Naive thymus-derived CD8-positive, alpha-beta T cell (primary cell): ENCODE measurements around the gene NTM. TPM values are rescaled to one million over a fixed set of nuclear protein-coding genes. Genes with fewer than 3 reads are reported as not detected.

Experiments
- ATAC-seq, 2 donors: fragments of 150-1000 bp; cut with Tn5 transposase in 1 of 2; sonication (Bioruptor Pico), chemical (Tn5 transposase) in 1 of 2; 1 replicate in 1 of 2; 2 replicates in 1 of 2; pipeline ENCODE4 v1.10.0; 2021; ENCODE audit warnings: mild to moderate bottlenecking in 2 of 2, moderate library complexity in 2 of 2
- POLR2A ChIA-PET: fragments of 350-600 bp; sonication (Branson Sonifier 250); formaldehyde crosslinking; loops from one replicate; lab custom pipeline; 2021; ENCODE audit warnings: antibody characterized with exemption; lab: Charles Lee
- DNase-seq, 10 donors: peaks; one replicate each; pipeline versions ENCODE4 v3.0.0 to v3.0.0-alpha.2; 2020 to 2022
- H3K27ac Mint-ChIP-seq, 10 donors: one replicate each; pipeline ENCODE4 v1.8.0; 2020 to 2022; ENCODE audit warnings: mild to moderate bottlenecking in 10 of 10, mixed read lengths in 10 of 10, moderate library complexity in 4 of 10, inconsistent platforms in 1 of 10
- H3K27me3 Mint-ChIP-seq, 5 donors: one replicate each; pipeline ENCODE4 v1.8.0; 2021 to 2022; ENCODE audit warnings: mixed read lengths in 5 of 5
- H3K36me3 Mint-ChIP-seq, 3 donors: one replicate each; pipeline ENCODE4 v1.8.0; 2020 to 2022; ENCODE audit warnings: mixed read lengths in 3 of 3, mild to moderate bottlenecking in 2 of 3, inconsistent platforms in 1 of 3
- H3K4me1 Mint-ChIP-seq, 4 donors: one replicate each; pipeline ENCODE4 v1.8.0; 2021 to 2022; ENCODE audit warnings: mixed read lengths in 4 of 4
- H3K4me3 Mint-ChIP-seq, 10 donors: one replicate each; pipeline ENCODE4 v1.8.0; 2020 to 2022; ENCODE audit warnings: mild to moderate bottlenecking in 10 of 10, mixed read lengths in 10 of 10, moderate library complexity in 6 of 10, inconsistent platforms in 1 of 10
- H3K9me3 Mint-ChIP-seq, 9 donors: one replicate each; pipeline ENCODE4 v1.8.0; 2020 to 2022; ENCODE audit warnings: mixed read lengths in 9 of 9, mild to moderate bottlenecking in 3 of 9, inconsistent platforms in 1 of 9, moderate library complexity in 1 of 9
- polyA plus RNA-seq, 3 donors: library from polyadenylated mRNA; unstranded; fragments of 300-500 nt; fragmentation: Illumina TruSeq; gene quantifications; one replicate each; pipeline ENCODE4 v1.2.3, GENCODE V29; 2021
- total RNA-seq, 8 experiments: library from RNA in 2 of 8; stranded (reverse) in 2 of 8; gene quantifications; one replicate each; pipeline ENCODE4 v1.2.3 and lab custom pipeline; 2021 to 2026

The NTM gene
- total and polyA plus RNA-seq, 5 experiments from 2014 or later = not detected

- Mint-ChIP-seq H3K27me3 (peaks cover 0 to 6% (median 1%) of the 10 kb centered on the region in 5 donors), H3K36me3 (no peaks in the 10 kb centered on the region), H3K4me1 (no peaks in the 10 kb centered on the region), H3K9me3 (no peaks in the 10 kb centered on the region), H3K4me3 (no peak overlapping the region), H3K27ac (no peak overlapping the region)
- no peak for ATAC-seq
- DNase-seq = no peak
- POLR2A ChIA-PET = no interaction called here
Measured at GRCh38 chr11:131827430-131827829, 457.0 kb downstream of the NTM start.

GRCh38 chr11:131829725-131830124 lies 459.3 kb downstream of the NTM start:
- H3K27me3 Mint-ChIP-seq = peaks cover 0 to 3% (median 0%) of the 10 kb centered on the region in 5 donors
- H3K36me3 Mint-ChIP-seq = no peaks in the 10 kb centered on the region
- no peak overlapping the region for H3K4me3 Mint-ChIP-seq
- POLR2A ChIA-PET = no interaction called here
- H3K9me3 Mint-ChIP-seq = peaks cover 0 to 5% (median 0%) of the 10 kb centered on the region in 9 donors
- DNase-seq (no peak), ATAC-seq (no peak)
- no peaks in the 10 kb centered on the region for H3K4me1 Mint-ChIP-seq
- no peak overlapping the region for H3K27ac Mint-ChIP-seq

GRCh38 chr11:131832079-131832478 lies 461.7 kb downstream of the NTM start:
- Mint-ChIP-seq H3K4me3 (no peak overlapping the region), H3K27ac (no peak overlapping the region), H3K27me3 (peaks cover 0 to 4% (median 3%) of the 10 kb centered on the region in 5 donors), H3K4me1 (no peaks in the 10 kb centered on the region), H3K36me3 (no peaks in the 10 kb centered on the region), H3K9me3 (peaks cover 0 to 5% (median 0%) of the 10 kb centered on the region in 9 donors)
- ATAC-seq = no peak
- no peak for DNase-seq
- POLR2A ChIA-PET = no interaction called here

GRCh38 chr11:131833366-131833765 lies 463.0 kb downstream of the NTM start:
- no peaks in the 10 kb centered on the region for H3K4me1 Mint-ChIP-seq
- POLR2A ChIA-PET = no interaction called here

GRCh38 chr11:131837562-131837961 lies 467.1 kb downstream of the NTM start:
- peaks cover 0 to 19% (median 5%) of the 10 kb centered on the region in 9 donors for H3K9me3 Mint-ChIP-seq
- H3K36me3 Mint-ChIP-seq = peaks cover 0 to 5% (median 0%) of the 10 kb centered on the region in 3 donors
- no peak overlapping the region for H3K4me3 Mint-ChIP-seq
- H3K27ac Mint-ChIP-seq = no peak overlapping the region
- no peak for DNase-seq
- ATAC-seq = no peak
- POLR2A ChIA-PET = no interaction called here
- H3K27me3 Mint-ChIP-seq = peaks cover 2 to 19% (median 9%) of the 10 kb centered on the region in 5 donors
- peaks cover 0 to 3% (median under 1%) of the 10 kb centered on the region in 4 donors for H3K4me1 Mint-ChIP-seq

More at GRCh38 chr11:131833366-131833765, 463.0 kb downstream of the NTM start:
- ATAC-seq = no peak
- DNase-seq = no peak
- Mint-ChIP-seq H3K27me3 (peaks cover 0 to 5% (median 3%) of the 10 kb centered on the region in 5 donors), H3K9me3 (peaks cover 0 to 5% (median 0%) of the 10 kb centered on the region in 9 donors), H3K36me3 (peaks cover 0 to 2% (median 0%) of the 10 kb centered on the region in 3 donors), H3K27ac (no peak overlapping the region), H3K4me3 (no peak overlapping the region)

GRCh38 chr11:131838016-131838415 lies 467.6 kb downstream of the NTM start:
- peaks cover 0 to 3% (median under 1%) of the 10 kb centered on the region in 4 donors for H3K4me1 Mint-ChIP-seq
- H3K9me3 Mint-ChIP-seq = peaks cover 0 to 19% (median 5%) of the 10 kb centered on the region in 9 donors
- no peak for ATAC-seq

GRCh38 chr11:131839326-131839725 lies 468.9 kb downstream of the NTM start:
- POLR2A ChIA-PET = no interaction called here

More at GRCh38 chr11:131838016-131838415, 467.6 kb downstream of the NTM start:
- Mint-ChIP-seq H3K4me3 (no peak overlapping the region), H3K27me3 (peaks cover 2 to 19% (median 9%) of the 10 kb centered on the region in 5 donors), H3K27ac (no peak overlapping the region), H3K36me3 (peaks cover 0 to 5% (median 0%) of the 10 kb centered on the region in 3 donors)
- POLR2A ChIA-PET = no interaction called here
- DNase-seq = no peak

GRCh38 chr11:131840545-131840944 lies 470.1 kb downstream of the NTM start:
- H3K4me3 Mint-ChIP-seq = no peak overlapping the region
- H3K9me3 Mint-ChIP-seq = peaks cover 0 to 24% (median 3%) of the 10 kb centered on the region in 9 donors
- H3K36me3 Mint-ChIP-seq = peaks cover 0 to 5% (median 0%) of the 10 kb centered on the region in 3 donors
- H3K27me3 Mint-ChIP-seq = peaks cover 2 to 15% (median 8%) of the 10 kb centered on the region in 5 donors
- H3K4me1 Mint-ChIP-seq = peaks cover 0 to 3% (median under 1%) of the 10 kb centered on the region in 4 donors
- H3K27ac Mint-ChIP-seq = no peak overlapping the region
- ATAC-seq (no peak), DNase-seq (no peak)
- POLR2A ChIA-PET = no interaction called here

More at GRCh38 chr11:131839326-131839725, 468.9 kb downstream of the NTM start:
- Mint-ChIP-seq H3K4me1 (peaks cover 0 to 3% (median under 1%) of the 10 kb centered on the region in 4 donors), H3K27me3 (peaks cover 2 to 19% (median 8%) of the 10 kb centered on the region in 5 donors), H3K36me3 (peaks cover 0 to 5% (median 0%) of the 10 kb centered on the region in 3 donors), H3K4me3 (no peak overlapping the region), H3K27ac (no peak overlapping the region), H3K9me3 (peaks cover 0 to 24% (median 3%) of the 10 kb centered on the region in 9 donors)
- DNase-seq (no peak), ATAC-seq (no peak)

- peaks cover 2 to 15% (median 9%) of the 10 kb centered on the region in 5 donors for H3K27me3 Mint-ChIP-seq
- no peak for ATAC-seq
- H3K4me1 Mint-ChIP-seq = peaks cover 0 to 3% (median under 1%) of the 10 kb centered on the region in 4 donors
- peaks cover 0 to 5% (median 0%) of the 10 kb centered on the region in 3 donors for H3K36me3 Mint-ChIP-seq
- no peak overlapping the region for H3K27ac Mint-ChIP-seq
- H3K9me3 Mint-ChIP-seq = peaks cover 0 to 24% (median 3%) of the 10 kb centered on the region in 9 donors
- H3K4me3 Mint-ChIP-seq = no peak overlapping the region
- POLR2A ChIA-PET = no interaction called here
- DNase-seq = no peak
Measured at GRCh38 chr11:131841028-131841427, 470.6 kb downstream of the NTM start.

GRCh38 chr11:131841925-131842635 lies 471.7 kb downstream of the NTM start:
- POLR2A ChIA-PET = no interaction called here
- Mint-ChIP-seq H3K36me3 (peaks cover 0 to 5% (median 0%) of the 10 kb centered on the region in 3 donors), H3K4me1 (peaks cover 0 to 3% (median under 1%) of the 10 kb centered on the region in 4 donors), H3K4me3 (no peak overlapping the region), H3K9me3 (peaks cover 0 to 24% (median 3%) of the 10 kb centered on the region in 9 donors), H3K27ac (no peak overlapping the region), H3K27me3 (peaks cover 2 to 19% (median 10%) of the 10 kb centered on the region in 5 donors)
- DNase-seq (no peak), ATAC-seq (no peak)

GRCh38 chr11:131845255-131845654 lies 474.8 kb downstream of the NTM start:
- ATAC-seq = no peak
- Mint-ChIP-seq H3K27me3 (peaks cover 0 to 15% (median 6%) of the 10 kb centered on the region in 5 donors), H3K27ac (no peak overlapping the region), H3K4me1 (peaks cover 0 to 3% (median 0%) of the 10 kb centered on the region in 4 donors), H3K9me3 (peaks cover 0 to 11% (median 4%) of the 10 kb centered on the region in 9 donors), H3K36me3 (no peaks in the 10 kb centered on the region), H3K4me3 (no peak overlapping the region)
- no peak for DNase-seq
- POLR2A ChIA-PET = no interaction called here

- H3K4me3 Mint-ChIP-seq = no peak overlapping the region
- no peaks in the 10 kb centered on the region for H3K36me3 Mint-ChIP-seq
- ATAC-seq = no peak
Measured at GRCh38 chr11:131849485-131849884, 479.1 kb downstream of the NTM start.

GRCh38 chr11:131850507-131850906 lies 480.1 kb downstream of the NTM start:
- Mint-ChIP-seq H3K9me3 (peaks cover 0 to 14% (median 3%) of the 10 kb centered on the region in 9 donors), H3K4me3 (no peak overlapping the region), H3K36me3 (no peaks in the 10 kb centered on the region), H3K27me3 (peaks cover 0 to 10% (median 4%) of the 10 kb centered on the region in 5 donors), H3K4me1 (no peaks in the 10 kb centered on the region), H3K27ac (no peak overlapping the region)
- no peak for DNase-seq
- ATAC-seq = no peak
- POLR2A ChIA-PET = no interaction called here

More at GRCh38 chr11:131849485-131849884, 479.1 kb downstream of the NTM start:
- no peak for DNase-seq
- Mint-ChIP-seq H3K27ac (no peak overlapping the region), H3K27me3 (peaks cover 0 to 10% (median 4%) of the 10 kb centered on the region in 5 donors), H3K4me1 (no peaks in the 10 kb centered on the region), H3K9me3 (peaks cover 0 to 14% (median 3%) of the 10 kb centered on the region in 9 donors)
- POLR2A ChIA-PET = no interaction called here
